ENCODE measurements around the gene SIM2. TPM values are rescaled to one million over a fixed set of nuclear protein-coding genes. Genes with fewer than 3 reads are reported as not detected.

SIM2 gene
- total RNA-seq, 1 donor from 2014 or later: not detected

DNA sequence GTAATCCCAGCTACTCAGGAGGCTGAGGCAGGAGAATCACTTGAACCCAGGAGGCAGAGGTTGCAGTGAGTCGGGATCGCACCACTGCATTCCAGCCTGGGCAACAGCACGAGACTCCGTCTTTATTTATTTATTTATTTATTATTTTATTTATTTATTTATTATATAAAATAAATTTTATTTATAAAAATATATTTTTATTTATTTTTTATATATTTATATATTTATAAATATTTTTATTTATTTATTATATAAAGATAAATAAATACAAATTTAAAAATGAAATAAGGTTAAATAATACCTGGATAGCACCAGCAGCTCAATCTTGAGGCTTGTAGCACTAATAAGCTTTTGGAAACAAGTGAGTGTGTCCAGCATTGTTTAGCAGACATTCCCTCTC lies 40.9 kb upstream of the SIM2 start:
- no peaks in the 10 kb centered on the region for H3K36me3 ChIP-seq
- DNase-seq (ENCODE audit: extremely low spot score in 2 of 2): no peak
- no peak overlapping the region for H3K4me3 ChIP-seq
- H3K4me1 ChIP-seq: no peaks in the 10 kb centered on the region
- H3K27me3 ChIP-seq: no peaks in the 10 kb centered on the region
- no peak overlapping the region for H3K27ac ChIP-seq
- no peak for TF ChIP-seq POLR2A (IDR thresholded peaks at IDR 0.05)
- TF ChIP-seq, protein P1, sequence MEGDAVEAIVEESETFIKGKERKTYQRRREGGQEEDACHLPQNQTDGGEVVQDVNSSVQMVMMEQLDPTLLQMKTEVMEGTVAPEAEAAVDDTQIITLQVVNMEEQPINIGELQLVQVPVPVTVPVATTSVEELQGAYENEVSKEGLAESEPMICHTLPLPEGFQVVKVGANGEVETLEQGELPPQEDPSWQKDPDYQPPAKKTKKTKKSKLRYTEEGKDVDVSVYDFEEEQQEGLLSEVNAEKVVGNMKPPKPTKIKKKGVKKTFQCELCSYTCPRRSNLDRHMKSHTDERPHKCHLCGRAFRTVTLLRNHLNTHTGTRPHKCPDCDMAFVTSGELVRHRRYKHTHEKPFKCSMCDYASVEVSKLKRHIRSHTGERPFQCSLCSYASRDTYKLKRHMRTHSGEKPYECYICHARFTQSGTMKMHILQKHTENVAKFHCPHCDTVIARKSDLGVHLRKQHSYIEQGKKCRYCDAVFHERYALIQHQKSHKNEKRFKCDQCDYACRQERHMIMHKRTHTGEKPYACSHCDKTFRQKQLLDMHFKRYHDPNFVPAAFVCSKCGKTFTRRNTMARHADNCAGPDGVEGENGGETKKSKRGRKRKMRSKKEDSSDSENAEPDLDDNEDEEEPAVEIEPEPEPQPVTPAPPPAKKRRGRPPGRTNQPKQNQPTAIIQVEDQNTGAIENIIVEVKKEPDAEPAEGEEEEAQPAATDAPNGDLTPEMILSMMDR (IDR thresholded peaks at IDR 0.05): no peak
- no peak for TF ChIP-seq POLR2AphosphoS5 (IDR thresholded peaks at IDR 0.05; ENCODE audit: insufficient read depth in 1 of 2, low read depth in 1 of 2)
- H3K9me3 ChIP-seq: no peaks in the 10 kb centered on the region
- intact Hi-C loops (cut with DNase I): no loop called here

DNA sequence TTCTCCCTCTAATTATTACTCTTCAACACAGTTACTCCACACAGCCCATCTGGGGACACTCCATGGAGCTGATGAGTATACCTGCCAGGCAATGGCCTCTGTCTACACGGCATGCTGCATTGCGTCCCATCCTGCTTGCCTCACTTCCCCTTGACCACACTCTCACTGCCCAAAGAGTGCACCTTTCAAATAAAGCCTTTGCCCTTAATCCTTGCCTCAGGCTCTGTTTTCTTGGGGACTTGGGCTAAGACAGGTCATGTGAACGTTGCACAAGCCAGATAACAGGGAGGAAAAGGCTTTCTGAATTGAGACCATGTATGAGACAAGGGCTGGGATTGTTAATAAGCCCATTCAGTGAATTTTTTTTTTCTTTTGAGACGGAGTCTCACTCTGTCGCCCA lies 40.0 kb upstream of the SIM2 start:
- Histone ChIP-seq H3K4me3 (no peak overlapping the region), H3K9me3 (no peaks in the 10 kb centered on the region), H3K27me3 (no peaks in the 10 kb centered on the region), H3K36me3 (no peaks in the 10 kb centered on the region), H3K27ac (no peak overlapping the region), H3K4me1 (no peaks in the 10 kb centered on the region)
- intact Hi-C loops (cut with DNase I): no loop called here
- DNase-seq (ENCODE audit: extremely low spot score in 2 of 2): no peak
- TF ChIP-seq POLR2AphosphoS5 (IDR thresholded peaks at IDR 0.05; ENCODE audit: insufficient read depth in 1 of 2, low read depth in 1 of 2): no peak
- TF ChIP-seq, protein P1 (IDR thresholded peaks at IDR 0.05): no peak
- no peak for TF ChIP-seq POLR2A (IDR thresholded peaks at IDR 0.05)

DNA sequence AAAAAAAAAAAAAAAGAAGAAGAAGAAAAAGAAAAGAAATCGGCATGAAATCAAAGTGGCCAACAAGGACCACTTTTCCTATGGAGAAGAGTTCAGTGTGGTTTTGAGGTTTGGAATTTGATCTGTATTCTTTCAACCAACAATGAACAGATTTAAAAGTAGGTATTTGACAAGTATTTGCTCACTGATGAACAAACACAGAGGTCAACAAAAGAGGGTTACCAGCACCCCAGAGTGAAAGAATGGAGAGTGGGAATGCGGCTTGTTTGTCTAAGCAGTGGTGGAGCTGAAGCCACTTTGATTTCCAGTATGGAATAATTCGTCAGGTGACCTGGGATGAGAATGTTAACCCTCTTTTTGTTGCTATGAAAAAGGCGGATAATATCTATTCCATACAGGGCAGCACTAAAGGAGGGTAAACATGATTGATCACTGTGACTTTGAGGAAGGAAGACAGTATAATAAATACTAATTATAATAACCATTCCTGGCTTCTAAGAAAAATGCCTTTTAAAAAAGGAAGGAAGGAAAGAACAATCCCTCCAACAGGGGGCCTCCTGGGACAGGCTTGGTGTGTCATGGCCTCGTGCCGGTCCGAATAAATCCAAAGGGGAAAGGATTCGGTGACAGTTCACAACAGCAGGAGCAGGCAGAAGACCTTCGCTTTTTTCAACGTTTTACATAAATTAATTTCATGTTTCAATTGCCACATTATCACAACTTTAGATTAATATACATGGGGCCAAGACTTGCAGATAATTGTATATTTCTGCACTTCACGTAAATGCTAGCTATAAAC lies 37.2 kb upstream of the SIM2 start:
- no peak for DNase-seq (ENCODE audit: extremely low spot score in 2 of 2)
- no peaks in the 10 kb centered on the region for H3K36me3 ChIP-seq
- TF ChIP-seq, protein P1 (IDR thresholded peaks at IDR 0.05): no peak
- TF ChIP-seq POLR2A (IDR thresholded peaks at IDR 0.05) (no peak), POLR2AphosphoS5 (IDR thresholded peaks at IDR 0.05; ENCODE audit: insufficient read depth in 1 of 2, low read depth in 1 of 2) (no peak)
- H3K27me3 ChIP-seq: no peaks in the 10 kb centered on the region
- no peak overlapping the region for H3K4me3 ChIP-seq
- no peak overlapping the region for H3K27ac ChIP-seq
- no peaks in the 10 kb centered on the region for H3K4me1 ChIP-seq
- no peaks in the 10 kb centered on the region for H3K9me3 ChIP-seq
- intact Hi-C loops (cut with DNase I): no loop called here

DNA sequence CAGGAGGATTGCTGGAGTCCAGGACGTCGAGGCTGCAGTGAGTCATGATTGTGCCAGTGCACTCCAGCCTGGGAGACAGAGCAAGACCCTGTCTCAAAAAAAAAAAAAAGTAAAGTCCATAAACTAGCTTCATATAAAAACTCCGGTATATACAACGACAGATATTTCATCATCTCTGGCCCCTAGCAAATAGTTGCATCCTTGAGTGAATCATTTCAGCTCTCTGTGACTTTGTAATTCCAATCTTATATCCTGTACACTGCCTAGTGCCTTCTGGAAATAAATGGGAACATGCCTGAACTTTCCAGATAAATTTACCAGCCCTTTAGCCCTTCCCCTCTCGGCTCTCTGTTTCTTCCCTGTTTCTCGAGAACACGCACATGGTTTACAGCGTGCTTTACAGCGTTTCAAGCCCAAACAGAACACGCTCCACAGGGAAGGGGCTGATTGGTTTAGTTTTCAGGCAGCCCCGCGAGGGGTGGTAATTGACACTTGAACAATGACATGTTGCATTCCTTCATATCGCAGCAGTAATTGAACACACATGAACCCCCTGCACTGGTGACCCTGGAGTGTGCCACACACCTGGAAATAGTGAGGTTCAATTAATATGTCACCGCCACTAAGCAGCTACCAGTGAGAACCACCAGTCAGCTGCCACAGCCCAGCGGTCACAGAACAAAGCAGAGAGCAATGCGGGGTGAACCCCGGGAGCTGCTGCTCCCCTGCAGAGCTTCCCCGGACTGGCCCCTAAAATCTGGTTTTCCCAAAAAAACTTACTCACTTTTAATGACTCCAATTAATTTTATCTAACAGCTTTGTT lies 35.7 kb upstream of the SIM2 start:
- TF ChIP-seq, protein P1 (IDR thresholded peaks at IDR 0.05): no peak
- no peak for TF ChIP-seq POLR2A (IDR thresholded peaks at IDR 0.05)
- no peak for TF ChIP-seq POLR2AphosphoS5 (IDR thresholded peaks at IDR 0.05; ENCODE audit: insufficient read depth in 1 of 2, low read depth in 1 of 2)
- H3K36me3 ChIP-seq: no peaks in the 10 kb centered on the region
- intact Hi-C loops (cut with DNase I): no loop called here
- H3K27me3 ChIP-seq: no peaks in the 10 kb centered on the region
- no peak overlapping the region for H3K27ac ChIP-seq
- no peaks in the 10 kb centered on the region for H3K9me3 ChIP-seq
- no peak for DNase-seq (ENCODE audit: extremely low spot score in 2 of 2)
- H3K4me1 ChIP-seq: no peaks in the 10 kb centered on the region
- H3K4me3 ChIP-seq: no peak overlapping the region

DNA sequence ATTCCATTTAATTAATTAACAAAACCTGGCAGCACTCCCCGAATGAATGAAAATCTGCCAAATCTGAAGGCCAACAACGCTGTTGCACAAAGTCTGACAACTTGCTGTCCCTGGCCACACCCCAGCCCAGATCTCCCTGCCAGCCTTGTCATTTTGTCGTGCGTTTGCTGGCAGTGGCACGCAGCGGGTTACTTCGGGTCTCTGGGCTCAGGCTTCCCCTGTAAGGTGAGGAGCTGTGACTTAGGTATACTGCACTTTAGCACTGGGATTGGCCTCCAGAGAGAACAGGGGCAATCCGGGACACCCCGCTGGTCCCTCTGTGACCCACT lies 34.3 kb upstream of the SIM2 start:
- H3K9me3 ChIP-seq: no peaks in the 10 kb centered on the region
- H3K36me3 ChIP-seq: no peaks in the 10 kb centered on the region
- H3K27ac ChIP-seq: no peak overlapping the region
- H3K27me3 ChIP-seq: no peaks in the 10 kb centered on the region
- intact Hi-C loops (cut with DNase I): no loop called here
- no peaks in the 10 kb centered on the region for H3K4me1 ChIP-seq
- no peak for TF ChIP-seq POLR2AphosphoS5 (IDR thresholded peaks at IDR 0.05; ENCODE audit: insufficient read depth in 1 of 2, low read depth in 1 of 2)
- DNase-seq (ENCODE audit: extremely low spot score in 2 of 2): no peak
- H3K4me3 ChIP-seq: no peak overlapping the region
